HepG2 (cell line): ENCODE measurements around the gene H1-8. TPM values are rescaled to one million over a fixed set of nuclear protein-coding genes. Genes with fewer than 3 reads are reported as not detected.

Experiments used
- ATM ChIP-seq: fragments of 450-650 bp; IDR thresholded peaks from 2 replicates; pipeline ENCODE4 v1.7.1; 2017; ENCODE audit warnings: mild to moderate bottlenecking, borderline replicate concordance
- HMGXB3 ChIP-seq: sonication (generic); formaldehyde crosslinking; IDR thresholded peaks from 2 replicates; pipeline ENCODE4 v1.4.0; 2020; ENCODE audit warnings: missing genetic modification reagents, borderline replicate concordance
- HNRNPLL ChIP-seq: fragments of 200-400 bp; formaldehyde crosslinking; IDR thresholded peaks from 2 replicates; pipeline ENCODE4 v1.6.1; 2017; ENCODE audit warnings: mild to moderate bottlenecking, low read depth, low read length; ENCODE audit not compliant: poor library complexity, severe bottlenecking
- IKZF4 ChIP-seq: sonication (generic); formaldehyde crosslinking; IDR thresholded peaks from 2 replicates; pipeline ENCODE4 v1.5.1; 2020; ENCODE audit warnings: borderline replicate concordance, mild to moderate bottlenecking, low read depth, missing genetic modification reagents; ENCODE audit errors: not compliant biosample characterization
- JARID2 ChIP-seq: sonication (generic); formaldehyde crosslinking; IDR thresholded peaks from 2 replicates; pipeline ENCODE4 v1.8.1; 2023; ENCODE audit warnings: missing genetic modification reagents, inconsistent platforms; ENCODE audit not compliant: insufficient replicate concordance
- KDM6A ChIP-seq: IDR thresholded peaks from 2 replicates; pipeline ENCODE4 v1.6.1; 2016; ENCODE audit warnings: low read depth
- MED1 ChIP-seq: sonication (generic); formaldehyde crosslinking; IDR thresholded peaks from 2 replicates; pipeline ENCODE4 v1.4.0; 2020; ENCODE audit warnings: missing genetic modification reagents
- MED8 ChIP-seq: sonication (generic); formaldehyde crosslinking; IDR thresholded peaks from 2 replicates; pipeline ENCODE4 v1.8.1; 2023; ENCODE audit warnings: mild to moderate bottlenecking, missing genetic modification reagents; ENCODE audit not compliant: insufficient replicate concordance
- MZF1 ChIP-seq: sonication (generic); formaldehyde crosslinking; IDR thresholded peaks from 2 replicates; pipeline ENCODE4 v1.8.1; 2023; ENCODE audit warnings: mild to moderate bottlenecking, missing genetic modification reagents, borderline replicate concordance
- NR1H2 ChIP-seq: sonication (generic); formaldehyde crosslinking; IDR thresholded peaks from 2 replicates; pipeline ENCODE4 v1.8.1; 2022; ENCODE audit warnings: low read depth, missing genetic modification reagents, borderline replicate concordance
- SALL1 ChIP-seq: sonication (generic); formaldehyde crosslinking; IDR thresholded peaks from 2 replicates; pipeline ENCODE4 v1.8.0; 2022; ENCODE audit warnings: mild to moderate bottlenecking, missing genetic modification reagents
- TFDP1 ChIP-seq: IDR thresholded peaks from 2 replicates; pipeline ENCODE4 v1.6.1; 2016; ENCODE audit warnings: missing compliant biosample characterization, missing genetic modification reagents, borderline replicate concordance
- UBTF ChIP-seq: sonication (generic); formaldehyde crosslinking; IDR thresholded peaks from 2 replicates; pipeline ENCODE4 v1.4.0; 2020; ENCODE audit warnings: mild to moderate bottlenecking, missing genetic modification reagents
- ZMYM4 ChIP-seq: sonication (generic); formaldehyde crosslinking; IDR thresholded peaks from 2 replicates; pipeline ENCODE4 v1.8.1; 2023; ENCODE audit warnings: mild to moderate bottlenecking, missing genetic modification reagents
- ZNF160 ChIP-seq: sonication (generic); formaldehyde crosslinking; IDR thresholded peaks from 2 replicates; pipeline ENCODE4 v1.8.0; 2022; ENCODE audit warnings: mild to moderate bottlenecking, inconsistent platforms, missing genetic modification reagents
- ZNF549 ChIP-seq: sonication (generic); formaldehyde crosslinking; IDR thresholded peaks from 2 replicates; pipeline ENCODE4 v1.5.0; 2020; ENCODE audit warnings: missing genetic modification reagents
- ZNF550 ChIP-seq: sonication (generic); formaldehyde crosslinking; IDR thresholded peaks from 2 replicates; pipeline ENCODE4 v1.4.0; 2020; ENCODE audit warnings: mild to moderate bottlenecking, missing genetic modification reagents, borderline replicate concordance
- ZNF562 ChIP-seq: sonication (generic); formaldehyde crosslinking; IDR thresholded peaks from 2 replicates; pipeline ENCODE4 v1.8.0; 2022; ENCODE audit warnings: missing genetic modification reagents, borderline replicate concordance
- ZNF570 ChIP-seq: sonication (generic); formaldehyde crosslinking; IDR thresholded peaks from 2 replicates; pipeline ENCODE4 v1.4.0; 2020; ENCODE audit warnings: mild to moderate bottlenecking, missing genetic modification reagents, borderline replicate concordance
- ZNF674 ChIP-seq: sonication (generic); formaldehyde crosslinking; IDR thresholded peaks from 2 replicates; pipeline ENCODE4 v1.5.0; 2020; ENCODE audit warnings: low read depth, mild to moderate bottlenecking, missing genetic modification reagents
- ZNF749 ChIP-seq: sonication (generic); formaldehyde crosslinking; IDR thresholded peaks from 2 replicates; pipeline ENCODE4 v1.8.0; 2022; ENCODE audit warnings: mild to moderate bottlenecking, missing genetic modification reagents, moderate library complexity, borderline replicate concordance
- ZNF782 ChIP-seq: sonication (generic); formaldehyde crosslinking; IDR thresholded peaks from 2 replicates; pipeline ENCODE4 v1.4.0; 2020; ENCODE audit warnings: missing genetic modification reagents, mild to moderate bottlenecking, borderline replicate concordance
- polyA plus RNA-seq, 8 experiments: library from polyadenylated mRNA; depleted of rRNA in 3 of 8; stranded (reverse) in 7 of 8; unstranded in 1 of 8; fragments of >200 nt; fragmentation: Illumina TruSeq in 4 of 8; extraction: Trizol in 4 of 8; gene quantifications; 2 replicates each; pipeline versions ENCODE4 v1.2.1 to v1.2.3, GENCODE V29; 2011 to 2016; ENCODE audit warnings: low read depth in 4 of 8, missing spikeins in 1 of 8, mixed read lengths in 1 of 8; ENCODE audit not compliant: insufficient read depth in 1 of 8
- total RNA-seq, 5 experiments: library from RNA; depleted of rRNA; stranded (reverse); fragments of >200 nt; fragmentation: Illumina TruSeq; extraction: Trizol; gene quantifications; 2 replicates each; pipeline ENCODE4 v1.2.3, GENCODE V29; 2016; ENCODE audit warnings: low read depth in 1 of 5

H1-8 gene
- total and polyA plus RNA-seq, 2 of the 13 experiments (the other 11 are each of a cell fraction or from before 2014, with no cell fraction given), result 0.08 TPM; not detected in 1

GRCh38 chr3:129593595-129594339 lies 50.8 kb downstream of the H1-8 start (continued):
- TF ChIP-seq ZNF562 (CRISPR knock-in tag) (no peak), ZNF549 (CRISPR knock-in tag) (no peak), SALL1 (peak; percentile 93), ZNF674 (CRISPR knock-in tag) (no peak), ZNF570 (CRISPR knock-in tag) (no peak), MED8 (CRISPR knock-in tag) (peak; percentile 64), HNRNPLL (peak; percentile 55), UBTF (CRISPR knock-in tag) (peak; percentile 85), ZNF782 (no peak), TFDP1 (no peak; the same call in 1 of the 2 replicates), ZNF550 (CRISPR knock-in tag) (no peak), KDM6A (peak; percentile 79), NR1H2 (CRISPR knock-in tag) (no peak), ZNF160 (CRISPR knock-in tag) (0 out of 2 replicates have a peak, but pooled peaks have one; percentile 19), MED1 (CRISPR knock-in tag) (peak; percentile 93), IKZF4 (CRISPR knock-in tag) (no peak), HMGXB3 (CRISPR knock-in tag) (no peak), ZNF749 (0 out of 2 replicates have a peak, but pooled peaks have one; percentile 23), JARID2 (no peak), ATM (no peak), MZF1 (CRISPR knock-in tag) (no peak), ZMYM4 (CRISPR knock-in tag) (peak; percentile 38; the same call in 1 of the 2 replicates)
